HG02623 (cell line): ENCODE measurements around the gene LRBA.

ENCODE experiments used
- ATAC-seq: cut with Tn5 transposase; IDR thresholded peaks from one replicate; pipeline ENCODE4 v1.9.1; 2021; ENCODE audit warnings: moderate library complexity; ENCODE audit not compliant: unreplicated experiment

LRBA gene

GRCh38 chr4:150343796-150344195, 671.3 kb downstream of the LRBA start:
- no peak for ATAC-seq

- no peak for ATAC-seq
Measured at GRCh38 chr4:150342945-150343344, 672.1 kb downstream of the LRBA start.

DNA sequence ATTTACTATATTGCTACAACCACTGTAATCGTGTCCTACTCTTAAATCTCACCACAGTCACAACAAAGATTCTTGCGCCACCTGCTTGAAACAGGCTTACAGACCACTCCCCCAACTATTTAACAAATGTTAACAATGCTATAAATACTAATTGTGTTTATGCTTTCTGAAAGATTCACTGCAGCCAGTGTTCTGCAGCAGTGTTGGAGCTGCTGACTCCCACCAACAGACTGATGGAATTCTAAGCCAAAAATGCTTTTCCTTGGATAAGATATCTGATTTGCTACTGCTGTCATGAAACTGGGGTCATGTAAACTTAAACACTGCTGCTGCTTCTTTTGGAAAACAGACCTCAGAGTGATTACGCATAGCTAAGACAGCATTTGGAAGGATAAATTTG, 677.4 kb downstream of the LRBA start:
- ATAC-seq: no peak

DNA sequence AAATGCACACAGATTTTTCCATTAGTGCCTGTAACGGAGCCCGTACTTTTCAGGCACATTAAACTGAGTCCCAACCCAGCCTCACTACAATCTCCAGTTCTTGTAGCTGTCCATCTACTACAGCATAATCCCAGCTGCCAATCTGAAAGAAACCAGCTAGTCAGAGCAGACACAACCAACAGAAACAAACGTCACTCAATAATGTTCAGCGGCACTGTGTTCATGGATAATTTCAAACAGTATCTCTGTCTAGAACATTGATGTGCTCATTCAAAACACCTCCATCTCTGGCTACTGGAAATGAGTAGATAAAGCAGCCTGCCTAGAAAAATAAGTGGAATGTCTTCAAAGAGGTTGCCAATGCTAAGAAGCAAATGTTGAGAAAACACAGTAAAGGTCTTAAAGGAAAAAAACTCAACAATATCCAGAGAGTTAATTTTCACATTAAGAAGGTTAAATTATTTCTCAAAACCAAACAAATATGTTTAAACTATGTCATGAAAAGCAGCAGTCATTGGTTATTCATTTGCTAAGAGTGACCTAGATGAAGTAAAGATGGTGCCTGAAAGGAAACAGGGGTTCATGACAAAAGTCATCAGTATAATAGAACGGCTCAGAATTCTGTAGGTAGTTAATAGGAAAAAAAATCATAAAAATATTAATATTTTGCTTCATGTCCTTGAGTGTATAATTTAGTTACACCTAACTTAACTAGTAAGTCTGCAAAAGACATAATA, 678.2 kb downstream of the LRBA start:
- no peak for ATAC-seq

DNA sequence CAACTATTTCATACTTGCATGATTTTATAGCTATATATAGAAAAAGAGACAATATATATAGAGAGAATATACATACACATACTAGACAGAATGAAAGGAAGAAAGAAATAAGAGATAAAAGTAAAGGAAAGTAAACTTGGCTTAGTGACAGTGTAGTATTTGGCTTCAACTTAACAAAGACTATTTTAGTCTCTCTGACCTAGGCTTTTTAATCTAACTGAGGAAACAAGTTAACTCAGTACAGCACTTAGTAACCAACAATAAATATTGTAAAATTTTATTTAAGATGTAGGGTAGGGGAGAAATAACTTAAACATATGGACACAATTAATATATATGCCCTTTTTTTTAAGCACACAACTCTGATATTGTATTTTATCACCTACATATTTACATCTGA, 682.1 kb downstream of the LRBA start:
- ATAC-seq: no peak

- ATAC-seq: no peak
Measured at GRCh38 chr4:150332086-150332485, 683.0 kb downstream of the LRBA start.

DNA sequence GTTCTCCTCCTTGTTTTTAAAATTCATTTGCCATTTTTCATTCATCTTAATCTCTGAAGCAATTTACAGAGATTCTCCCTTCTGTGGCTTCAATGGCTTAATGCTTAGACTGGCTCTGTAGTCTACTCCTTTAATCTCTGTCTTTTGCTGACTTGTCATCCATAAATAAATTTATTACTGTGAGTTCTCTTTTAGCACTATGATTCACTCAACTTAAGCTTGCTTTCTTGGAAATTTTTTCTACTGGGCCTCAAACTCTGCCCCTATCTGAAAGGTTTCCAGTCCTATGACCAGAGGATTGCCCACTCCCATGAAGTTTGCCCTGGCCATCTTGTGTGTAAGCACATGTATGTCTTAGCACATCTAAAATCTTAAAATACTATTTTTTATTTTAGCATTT, 685.7 kb downstream of the LRBA start:
- ATAC-seq: no peak

GRCh38 chr4:150328496-150328895, 686.6 kb downstream of the LRBA start:
- no peak for ATAC-seq

- no peak for ATAC-seq
Measured at GRCh38 chr4:150327262-150327780, 687.8 kb downstream of the LRBA start.

GRCh38 chr4:150325872-150326271, 689.2 kb downstream of the LRBA start:
- ATAC-seq: no peak

GRCh38 chr4:150323406-150324325, 691.4 kb downstream of the LRBA start:
- ATAC-seq: no peak

- no peak for ATAC-seq
Measured at GRCh38 chr4:150322646-150323045, 692.4 kb downstream of the LRBA start.

GRCh38 chr4:150321113-150321512, 694.0 kb downstream of the LRBA start:
- no peak for ATAC-seq

DNA sequence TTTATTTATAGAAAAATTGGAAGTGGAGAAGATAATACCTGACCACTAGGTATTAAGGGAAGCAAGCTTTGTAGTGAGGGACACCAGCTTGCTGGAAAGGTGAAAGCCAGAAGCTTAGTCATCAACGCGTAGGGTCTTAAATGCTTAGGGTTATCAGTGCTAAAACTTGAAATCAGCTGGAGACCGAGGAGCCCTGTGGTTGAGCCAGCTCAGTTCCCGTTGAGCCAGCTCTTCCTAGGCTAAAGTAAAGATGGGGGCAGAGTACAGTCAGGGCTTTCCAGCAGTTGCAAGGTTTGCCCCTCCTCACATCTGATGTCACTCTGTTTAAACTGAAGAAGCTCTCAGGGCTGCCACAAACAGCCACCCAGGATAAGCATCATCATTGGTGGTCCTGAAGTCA, 696.1 kb downstream of the LRBA start:
- no peak for ATAC-seq

DNA sequence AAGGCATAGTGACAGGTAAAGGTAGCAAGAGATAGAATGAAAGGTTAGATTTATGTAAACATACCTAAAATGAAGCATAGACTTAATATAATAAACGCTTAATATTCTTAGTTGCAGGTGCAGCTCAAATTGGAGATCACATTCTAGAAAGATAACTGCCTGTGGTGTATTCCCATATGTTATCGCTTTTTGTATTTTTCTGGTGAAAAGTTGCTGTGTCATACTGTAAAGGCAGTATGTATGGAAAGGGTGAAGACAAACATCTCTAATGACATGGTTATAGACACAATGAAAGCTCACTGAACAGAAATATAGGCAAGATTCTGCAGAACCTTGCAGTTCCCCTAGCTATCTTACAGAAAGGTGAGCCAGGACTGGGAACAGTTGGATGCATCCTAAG, 696.6 kb downstream of the LRBA start:
- no peak for ATAC-seq

- no peak for ATAC-seq
Measured at GRCh38 chr4:150316332-150317205, 698.5 kb downstream of the LRBA start.

DNA sequence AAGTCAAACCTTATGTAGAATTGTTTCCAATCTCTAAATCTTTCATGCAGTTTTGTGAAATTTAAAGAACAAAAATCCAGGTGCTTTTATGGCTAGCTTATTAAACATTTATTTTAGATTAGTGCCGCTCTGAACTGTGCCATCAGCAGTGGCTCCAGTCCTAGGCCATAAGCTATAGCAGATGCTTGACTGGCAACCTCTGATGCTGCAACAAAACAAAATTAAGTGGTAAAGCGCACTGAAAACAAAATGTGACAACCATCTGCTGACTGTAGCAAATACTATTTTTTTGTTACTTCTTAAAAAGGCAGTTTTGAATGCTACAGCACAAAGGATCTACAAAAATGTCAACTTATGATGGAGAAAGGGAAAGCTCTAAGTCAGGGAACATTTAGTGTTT, 699.4 kb downstream of the LRBA start:
- no peak for ATAC-seq

DNA sequence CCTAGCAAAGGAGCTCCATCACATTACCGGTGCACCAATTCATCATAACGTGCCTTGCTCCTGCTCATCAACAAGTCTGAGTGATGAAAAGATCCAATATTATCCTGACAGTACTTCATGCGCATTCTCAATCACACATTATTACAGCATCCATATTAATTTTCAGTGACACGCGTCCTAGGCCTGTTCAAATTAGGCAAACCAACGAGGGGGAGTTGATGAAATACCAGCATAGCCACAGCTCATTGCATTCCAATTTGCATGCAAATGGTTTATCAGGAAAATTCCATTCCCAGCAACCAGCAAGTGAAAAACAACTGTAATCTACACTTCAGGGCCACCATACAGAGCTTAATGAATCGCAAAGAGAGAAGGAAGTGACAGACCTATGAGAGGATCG, 699.9 kb downstream of the LRBA start:
- ATAC-seq: no peak

DNA sequence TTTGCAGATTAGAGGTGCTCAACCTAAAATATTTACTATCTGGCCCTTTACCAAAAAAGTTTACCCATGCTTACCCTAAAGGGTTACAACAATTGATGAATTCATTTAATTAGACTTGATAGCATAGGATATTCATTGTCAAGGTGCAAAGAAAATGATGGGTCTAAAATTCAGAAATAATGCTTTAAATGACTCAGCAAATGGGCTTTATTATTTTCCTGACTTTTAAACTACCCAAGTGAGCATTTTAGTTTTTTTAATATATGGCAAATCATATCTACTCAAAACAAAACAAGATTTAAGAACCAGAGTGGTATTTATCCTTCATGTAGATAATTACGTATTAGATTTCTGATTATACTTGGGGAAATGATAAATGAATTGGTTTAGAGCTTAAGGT, 701.1 kb downstream of the LRBA start:
- ATAC-seq: no peak

DNA sequence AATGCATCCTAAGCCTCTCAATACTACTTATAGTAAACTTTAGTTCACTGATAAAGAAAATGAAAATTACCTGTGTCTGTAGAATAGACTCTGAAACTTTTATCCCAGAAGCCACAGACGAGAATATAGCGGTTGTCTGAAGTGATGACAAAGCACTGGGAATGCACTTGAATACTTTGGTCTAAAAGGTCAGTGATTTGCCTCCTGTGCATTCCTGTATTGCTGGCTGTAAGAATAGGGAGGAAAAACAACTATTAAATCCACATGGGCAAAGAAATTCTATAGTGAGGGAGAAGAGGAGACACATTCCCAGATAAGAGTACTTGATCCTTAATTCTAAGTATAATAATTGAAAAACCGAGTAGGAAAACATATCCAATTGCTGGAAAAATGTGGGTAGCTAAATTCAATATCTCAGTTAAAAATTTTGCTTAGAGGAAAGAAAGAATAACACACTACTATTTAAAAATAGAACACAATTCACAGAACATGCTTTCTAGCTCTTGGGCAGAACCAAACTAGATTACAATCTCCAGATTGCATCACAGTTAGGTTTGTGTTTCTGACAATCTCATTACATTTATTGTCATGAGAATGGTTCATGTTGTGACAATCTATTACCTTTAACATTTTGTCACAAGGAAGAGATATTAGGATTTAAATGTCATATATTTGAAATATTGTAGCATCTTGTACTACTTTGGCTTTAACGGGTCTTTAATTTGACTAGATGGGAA, 704.8 kb downstream of the LRBA start:
- no peak for ATAC-seq
